Measurements from ENCODE around the gene C9orf152. TPM values are rescaled to one million over a fixed set of nuclear protein-coding genes. Genes with fewer than 3 reads are reported as not detected.

The C9orf152 gene
- total RNA-seq, 1 experiment from 2014 or later: 0.95 TPM

DNA sequence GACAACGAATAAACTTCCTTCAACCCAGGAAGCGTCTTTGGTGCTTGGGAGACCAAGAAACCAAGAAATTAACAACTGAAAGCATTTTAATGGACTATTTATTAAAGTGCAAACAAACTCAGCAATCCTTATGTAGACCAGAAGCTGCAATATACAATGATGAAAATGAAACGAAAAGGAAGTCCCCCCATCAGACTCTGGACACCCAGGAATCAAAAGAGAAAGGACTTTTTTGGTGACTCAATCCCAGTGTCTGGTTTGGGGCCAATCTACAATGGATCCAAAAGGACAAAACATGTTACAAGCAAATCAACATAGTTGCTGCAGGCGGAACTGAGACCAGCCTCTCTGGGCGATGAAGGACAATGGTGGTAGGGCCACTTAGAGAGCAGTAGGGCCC is 39.5 kb downstream of the C9orf152 start:
- Histone ChIP-seq H3F3A (ENCODE audit: low read length, unreplicated experiment) (no peaks in the 10 kb centered on the region), H2AFZ (ENCODE audit: low read length) (no peak overlapping the region), H3K27me3 (ENCODE audit: low read length) (no peaks in the 10 kb centered on the region), H3K4me1 (ENCODE audit: insufficient read depth, low read length) (no peaks in the 10 kb centered on the region), H3K27ac (ENCODE audit: low read length) (no peak overlapping the region), H3K4me3 (ENCODE audit: low read length) (no peak overlapping the region), H3K4me2 (ENCODE audit: low read length) (no peak overlapping the region), H3K9ac (ENCODE audit: low read length) (no peak overlapping the region), H3K36me3 (ENCODE audit: low read depth, low read length) (peaks cover 5% of the 10 kb centered on the region), H4K20me1 (ENCODE audit: low read length) (no peaks in the 10 kb centered on the region), H3K9me2 (replicated peaks; ENCODE audit: low read length) (no peaks in the 10 kb centered on the region), H3K79me2 (ENCODE audit: low read length) (0 out of 2 replicates have a peak, but pooled peaks cover 3% of the 10 kb centered on the region), H3K9me3 (ENCODE audit: low read length) (no peaks in the 10 kb centered on the region)
- CTCF ChIA-PET: no interaction called here
- DNase-seq (no peak), ATAC-seq (no peak)
- intact Hi-C loops (cut with micrococcal nuclease): no loop called here
- POLR2A ChIA-PET (ENCODE audit: unreplicated experiment): no interaction called here
- no TSS peak for BruUV-seq (replicated peaks)
- TF ChIP-seq, protein P1, sequence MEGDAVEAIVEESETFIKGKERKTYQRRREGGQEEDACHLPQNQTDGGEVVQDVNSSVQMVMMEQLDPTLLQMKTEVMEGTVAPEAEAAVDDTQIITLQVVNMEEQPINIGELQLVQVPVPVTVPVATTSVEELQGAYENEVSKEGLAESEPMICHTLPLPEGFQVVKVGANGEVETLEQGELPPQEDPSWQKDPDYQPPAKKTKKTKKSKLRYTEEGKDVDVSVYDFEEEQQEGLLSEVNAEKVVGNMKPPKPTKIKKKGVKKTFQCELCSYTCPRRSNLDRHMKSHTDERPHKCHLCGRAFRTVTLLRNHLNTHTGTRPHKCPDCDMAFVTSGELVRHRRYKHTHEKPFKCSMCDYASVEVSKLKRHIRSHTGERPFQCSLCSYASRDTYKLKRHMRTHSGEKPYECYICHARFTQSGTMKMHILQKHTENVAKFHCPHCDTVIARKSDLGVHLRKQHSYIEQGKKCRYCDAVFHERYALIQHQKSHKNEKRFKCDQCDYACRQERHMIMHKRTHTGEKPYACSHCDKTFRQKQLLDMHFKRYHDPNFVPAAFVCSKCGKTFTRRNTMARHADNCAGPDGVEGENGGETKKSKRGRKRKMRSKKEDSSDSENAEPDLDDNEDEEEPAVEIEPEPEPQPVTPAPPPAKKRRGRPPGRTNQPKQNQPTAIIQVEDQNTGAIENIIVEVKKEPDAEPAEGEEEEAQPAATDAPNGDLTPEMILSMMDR (conservative IDR thresholded peaks at IDR 0.05; ENCODE audit: low read depth, low read length): no peak
- TF ChIP-seq EZH2 (IDR thresholded peaks at IDR 0.05; ENCODE audit: low read length, unreplicated experiment) (no peak), EZH2phosphoT487 (IDR thresholded peaks at IDR 0.05; ENCODE audit: borderline replicate concordance, low read length) (no peak)

DNA sequence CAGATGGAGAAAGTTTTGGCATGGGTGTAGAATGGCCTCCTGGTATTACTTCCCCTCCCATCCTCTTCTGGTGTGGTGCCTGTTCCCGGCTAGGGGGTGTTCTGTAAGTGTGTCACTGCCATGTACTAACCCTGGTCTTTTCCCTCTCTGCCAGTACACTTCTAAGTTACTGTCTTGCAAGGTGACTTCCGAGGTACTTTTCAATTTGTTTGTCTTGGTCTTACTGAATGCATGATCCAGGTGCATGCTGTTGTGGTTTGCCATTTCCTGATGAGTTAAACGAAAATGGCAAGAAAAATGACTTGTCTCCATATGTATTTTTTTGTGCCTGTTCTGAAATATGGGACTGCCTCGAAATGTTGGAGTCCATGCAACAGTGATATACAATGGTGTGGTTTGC is 46.0 kb downstream of the C9orf152 start:
- no peak overlapping the region for H3K4me2 ChIP-seq (ENCODE audit: low read length)
- H3K4me1 ChIP-seq (ENCODE audit: insufficient read depth, low read length): no peaks in the 10 kb centered on the region
- no peak overlapping the region for H2AFZ ChIP-seq (ENCODE audit: low read length)
- no peak overlapping the region for H3K4me3 ChIP-seq (ENCODE audit: low read length)
- intact Hi-C loops (cut with micrococcal nuclease): no loop called here
- H3K79me2 ChIP-seq (ENCODE audit: low read length): peaks cover 18% of the 10 kb centered on the region
- H3K9me3 ChIP-seq (ENCODE audit: low read length): no peaks in the 10 kb centered on the region
- DNase-seq (no peak), ATAC-seq (no peak)
- no peaks in the 10 kb centered on the region for H3F3A ChIP-seq (ENCODE audit: low read length, unreplicated experiment)
- CTCF ChIA-PET: no interaction called here
- BruUV-seq (replicated peaks): no TSS peak
- no peaks in the 10 kb centered on the region for H3K9me2 ChIP-seq (replicated peaks; ENCODE audit: low read length)
- no peak overlapping the region for H3K27ac ChIP-seq (ENCODE audit: low read length)
- H3K36me3 ChIP-seq (ENCODE audit: low read depth, low read length): peaks cover 4% of the 10 kb centered on the region; the same call in 1 of the 2 replicates
- no peaks in the 10 kb centered on the region for H3K27me3 ChIP-seq (ENCODE audit: low read length)
- POLR2A ChIA-PET (ENCODE audit: unreplicated experiment): no interaction called here
- peaks cover 4% of the 10 kb centered on the region; the same call in 1 of the 2 replicates for H4K20me1 ChIP-seq (ENCODE audit: low read length)
- TF ChIP-seq EZH2 (IDR thresholded peaks at IDR 0.05; ENCODE audit: low read length, unreplicated experiment) (no peak), EZH2phosphoT487 (IDR thresholded peaks at IDR 0.05; ENCODE audit: borderline replicate concordance, low read length) (no peak)
- TF ChIP-seq, protein P1 (conservative IDR thresholded peaks at IDR 0.05; ENCODE audit: low read depth, low read length): no peak
- no peak overlapping the region for H3K9ac ChIP-seq (ENCODE audit: low read length)

DNA sequence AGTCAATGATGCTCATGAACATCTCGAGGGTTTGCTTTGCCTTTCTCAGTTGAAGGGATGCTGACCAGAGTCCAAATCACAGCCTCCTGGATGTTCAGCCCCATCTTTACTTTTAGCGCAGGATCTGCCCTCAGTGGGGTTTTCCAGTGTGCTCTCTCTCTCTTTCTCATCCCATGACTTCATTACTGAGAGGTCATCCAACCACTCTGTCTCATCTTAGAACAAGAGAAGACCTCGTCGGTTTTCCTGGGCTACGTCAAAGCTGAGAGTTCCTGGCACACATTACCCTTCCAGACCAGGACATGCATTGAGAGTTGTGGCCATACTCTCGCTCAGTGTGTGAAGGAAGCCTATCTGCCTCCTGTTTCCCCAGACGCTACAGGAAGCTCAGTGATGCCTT is 47.3 kb downstream of the C9orf152 start:
- intact Hi-C loops (cut with micrococcal nuclease): no loop called here
- BruUV-seq (replicated peaks): no TSS peak
- Histone ChIP-seq H3K27me3 (ENCODE audit: low read length) (no peaks in the 10 kb centered on the region), H3K9me2 (replicated peaks; ENCODE audit: low read length) (no peaks in the 10 kb centered on the region), H2AFZ (ENCODE audit: low read length) (no peak overlapping the region), H3K4me1 (ENCODE audit: insufficient read depth, low read length) (no peaks in the 10 kb centered on the region), H3K4me2 (ENCODE audit: low read length) (no peak overlapping the region), H3K36me3 (ENCODE audit: low read depth, low read length) (peaks cover 4% of the 10 kb centered on the region; the same call in 1 of the 2 replicates), H3K9me3 (ENCODE audit: low read length) (no peaks in the 10 kb centered on the region), H4K20me1 (ENCODE audit: low read length) (peaks cover 4% of the 10 kb centered on the region; the same call in 1 of the 2 replicates), H3F3A (ENCODE audit: low read length, unreplicated experiment) (no peaks in the 10 kb centered on the region), H3K4me3 (ENCODE audit: low read length) (no peak overlapping the region), H3K79me2 (ENCODE audit: low read length) (peaks cover 29% of the 10 kb centered on the region), H3K27ac (ENCODE audit: low read length) (no peak overlapping the region), H3K9ac (ENCODE audit: low read length) (no peak overlapping the region)
- no peak for TF ChIP-seq EZH2phosphoT487 (IDR thresholded peaks at IDR 0.05; ENCODE audit: borderline replicate concordance, low read length)
- TF ChIP-seq, protein P1 (conservative IDR thresholded peaks at IDR 0.05; ENCODE audit: low read depth, low read length): no peak
- no peak for TF ChIP-seq EZH2 (IDR thresholded peaks at IDR 0.05; ENCODE audit: low read length, unreplicated experiment)
- DNase-seq (no peak), ATAC-seq (no peak)
- CTCF ChIA-PET: no interaction called here
- POLR2A ChIA-PET (ENCODE audit: unreplicated experiment): interaction anchor here (0.5 kb wide), 1 partner anchor 516 kb away, joined by 5 read pairs; no protein-coding TSS in a partner anchor
